Fibroblast of skin of back (primary cell): ENCODE data around the gene FASTKD2. TPM values are rescaled to one million over a fixed set of nuclear protein-coding genes. Genes with fewer than 3 reads are reported as not detected.

Source experiments
- DNase-seq: peaks from one replicate; pipeline ENCODE4 v3.0.0-alpha.2; 2013
- polyA plus RNA-seq, 2 experiments: library from polyadenylated mRNA; unstranded; fragments of 120-200 nt; gene quantifications; one replicate each; pipeline ENCODE4 v1.2.1, GENCODE V29; 2013; ENCODE audit not compliant: insufficient read length in 2 of 2

The FASTKD2 gene
- polyA plus RNA-seq (2013, experiment 1 of 2; ENCODE audit: insufficient read length) = 18.4 TPM
- polyA plus RNA-seq (2013, experiment 2 of 2; ENCODE audit: insufficient read length) = 14.5 TPM

DNA sequence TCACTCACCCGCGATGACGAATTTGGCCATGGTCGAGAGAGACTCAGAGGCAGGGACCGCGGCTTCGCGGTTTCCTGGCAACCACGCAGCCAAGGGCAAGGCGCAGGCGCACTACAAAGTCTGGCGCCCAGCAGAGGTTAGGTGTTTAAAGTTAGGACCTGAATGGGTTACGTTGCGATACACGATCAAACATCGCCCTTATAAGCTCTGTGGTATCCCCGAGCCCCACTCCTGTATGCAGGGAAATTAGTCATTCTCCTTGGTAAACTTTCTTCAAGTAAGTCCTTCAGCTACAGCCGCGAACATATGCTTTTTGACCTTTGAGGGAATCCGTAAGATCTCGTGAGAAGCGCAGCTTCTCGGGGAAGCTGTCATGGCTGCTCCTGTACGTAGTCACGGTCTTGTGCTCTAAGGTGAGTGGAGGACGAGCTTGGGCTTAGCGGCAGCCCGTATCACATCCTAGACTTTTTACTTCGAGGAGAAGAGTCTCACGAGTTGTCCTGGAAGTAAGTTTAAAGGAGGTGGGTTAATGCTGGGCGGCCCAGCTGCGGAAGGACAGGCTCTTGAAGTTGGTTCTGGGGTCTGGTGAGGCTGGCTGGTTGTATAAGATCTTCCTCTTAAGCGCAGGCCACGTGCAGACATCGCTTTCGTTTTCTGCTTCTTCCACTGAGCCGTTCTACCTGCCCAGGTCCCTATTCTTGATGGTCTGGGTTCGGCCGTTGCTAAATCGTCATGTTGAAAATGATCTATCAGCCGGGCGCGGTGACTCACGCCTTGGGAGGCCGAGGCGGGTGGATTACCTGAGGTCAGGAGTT, at the start of gene FASTKD2, which contains the start of gene MDH1B:
Gene FASTKD2, plus strand, starts transcription at position 365 of the 815 bp plus-strand sequence. CDS start 1,088 bp downstream, outside the sequence.
Gene MDH1B, minus strand, starts transcription at position 87 of the 815 bp plus-strand sequence. Its CDS starts 57 bp downstream, at position 30.
- DNase-seq = peak; percentile 96

DNA sequence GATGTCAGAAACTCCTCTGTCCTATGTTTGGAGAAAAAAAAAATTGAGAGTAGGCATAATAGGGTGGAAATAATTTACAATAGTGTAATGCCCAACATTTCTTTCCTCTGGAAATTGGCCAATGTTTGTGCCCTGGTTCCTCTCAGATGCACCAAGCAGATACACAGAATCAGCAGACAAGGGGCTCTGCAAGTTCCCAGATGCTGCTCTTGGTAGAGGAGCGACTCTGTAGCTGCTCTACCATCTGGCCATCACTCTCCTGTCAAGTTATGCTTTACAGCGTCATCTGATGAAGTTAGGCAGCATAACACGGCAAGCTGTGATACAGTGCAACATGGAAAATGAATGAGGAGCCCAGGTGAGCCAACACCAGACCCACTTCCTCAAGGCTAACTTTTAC, 48.8 kb upstream of the FASTKD2 start:
- DNase-seq = no peak

DNA sequence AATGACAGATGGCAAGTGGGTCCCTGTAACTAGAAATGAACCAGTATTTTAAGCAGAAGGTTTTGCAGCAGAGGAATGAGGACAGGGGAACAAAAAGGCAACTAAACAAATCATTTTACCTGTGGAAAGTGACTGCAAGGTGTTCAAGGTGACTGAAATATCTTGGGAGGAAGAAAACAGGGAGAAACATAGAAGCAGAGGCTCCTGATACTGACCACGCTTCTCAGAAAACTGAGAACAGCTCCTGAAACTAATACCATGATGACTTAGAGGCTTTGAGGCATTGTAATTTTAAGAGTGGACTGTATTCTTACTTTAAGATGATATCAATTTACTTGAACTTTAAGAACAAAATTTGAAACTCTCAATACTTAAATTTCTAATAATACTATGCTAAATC, 47.1 kb upstream of the FASTKD2 start, which contains the start of gene DYTN:
Gene DYTN, minus strand, starts transcription at position 101 of the 400 bp plus-strand sequence. CDS start 117 bp downstream, outside the sequence.
- no peak for DNase-seq

DNA sequence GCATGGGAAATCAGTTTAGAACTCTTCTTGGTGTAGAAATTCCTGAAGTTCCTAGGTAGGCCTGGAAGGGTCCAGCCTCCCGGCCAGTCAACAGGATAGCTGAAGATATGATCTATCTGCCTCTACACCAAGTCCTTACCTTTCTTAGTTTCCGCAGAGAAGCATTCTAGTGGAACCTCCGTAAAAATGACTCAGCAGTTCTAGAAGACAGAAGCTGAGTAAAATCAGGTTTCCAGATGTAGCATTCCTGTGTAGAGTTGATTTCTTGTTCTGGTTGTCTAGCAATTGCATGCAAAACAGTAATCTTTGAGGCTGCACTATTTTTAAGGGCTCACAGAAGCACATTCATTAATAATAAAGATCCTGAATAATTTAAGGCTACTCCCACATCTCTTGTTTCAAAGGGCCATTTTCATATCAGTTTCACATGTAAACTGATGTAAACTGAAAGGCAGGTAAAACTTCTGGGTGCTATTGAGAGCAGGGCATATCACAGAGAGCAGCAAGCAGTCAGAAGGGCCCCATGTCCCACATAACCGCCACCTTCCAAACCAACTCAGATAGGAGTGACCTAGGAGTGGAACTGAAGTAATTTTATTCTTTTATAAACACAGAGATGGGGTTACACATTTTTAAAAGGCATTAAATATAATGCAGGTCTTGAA, 44.0 kb upstream of the FASTKD2 start:
- DNase-seq = no peak

DNA sequence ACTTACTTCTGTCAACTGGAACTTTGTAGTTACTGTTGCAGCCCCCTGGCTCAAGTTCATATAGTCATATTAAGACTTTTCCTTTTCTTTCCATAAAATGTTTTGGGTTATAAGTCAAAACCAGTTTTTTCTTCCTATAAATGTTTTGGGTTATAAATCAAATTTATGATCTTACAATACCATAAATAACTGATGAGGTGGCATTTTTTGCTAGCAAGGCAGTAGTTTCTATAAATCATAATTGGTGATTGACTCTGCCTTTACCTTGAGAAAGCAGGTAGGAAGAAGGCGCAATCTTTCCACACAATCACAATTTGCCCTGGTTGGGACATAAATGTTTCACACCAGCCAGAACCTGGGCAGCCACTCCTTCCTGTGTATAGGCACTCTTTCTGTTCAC, 42.1 kb upstream of the FASTKD2 start:
- DNase-seq = no peak

DNA sequence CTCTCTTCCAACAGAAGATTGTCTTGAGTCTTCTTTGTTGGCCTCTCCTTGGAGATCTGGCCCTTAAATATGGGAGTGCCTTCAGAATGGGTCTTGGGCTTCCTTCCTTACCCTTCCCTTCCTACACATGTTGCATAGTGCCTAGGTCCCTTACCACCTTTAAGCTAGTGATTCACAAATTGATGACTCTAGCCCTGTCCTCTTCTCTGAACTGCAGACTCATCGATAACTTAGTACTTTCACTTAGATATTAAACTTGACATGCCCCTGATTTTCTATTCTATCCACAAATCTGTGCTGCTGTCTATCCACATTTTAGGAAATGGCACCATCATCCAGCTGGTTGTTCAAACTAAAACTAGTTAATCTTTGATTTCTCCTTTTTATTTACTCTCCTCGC, 38.1 kb upstream of the FASTKD2 start:
- no peak for DNase-seq

DNA sequence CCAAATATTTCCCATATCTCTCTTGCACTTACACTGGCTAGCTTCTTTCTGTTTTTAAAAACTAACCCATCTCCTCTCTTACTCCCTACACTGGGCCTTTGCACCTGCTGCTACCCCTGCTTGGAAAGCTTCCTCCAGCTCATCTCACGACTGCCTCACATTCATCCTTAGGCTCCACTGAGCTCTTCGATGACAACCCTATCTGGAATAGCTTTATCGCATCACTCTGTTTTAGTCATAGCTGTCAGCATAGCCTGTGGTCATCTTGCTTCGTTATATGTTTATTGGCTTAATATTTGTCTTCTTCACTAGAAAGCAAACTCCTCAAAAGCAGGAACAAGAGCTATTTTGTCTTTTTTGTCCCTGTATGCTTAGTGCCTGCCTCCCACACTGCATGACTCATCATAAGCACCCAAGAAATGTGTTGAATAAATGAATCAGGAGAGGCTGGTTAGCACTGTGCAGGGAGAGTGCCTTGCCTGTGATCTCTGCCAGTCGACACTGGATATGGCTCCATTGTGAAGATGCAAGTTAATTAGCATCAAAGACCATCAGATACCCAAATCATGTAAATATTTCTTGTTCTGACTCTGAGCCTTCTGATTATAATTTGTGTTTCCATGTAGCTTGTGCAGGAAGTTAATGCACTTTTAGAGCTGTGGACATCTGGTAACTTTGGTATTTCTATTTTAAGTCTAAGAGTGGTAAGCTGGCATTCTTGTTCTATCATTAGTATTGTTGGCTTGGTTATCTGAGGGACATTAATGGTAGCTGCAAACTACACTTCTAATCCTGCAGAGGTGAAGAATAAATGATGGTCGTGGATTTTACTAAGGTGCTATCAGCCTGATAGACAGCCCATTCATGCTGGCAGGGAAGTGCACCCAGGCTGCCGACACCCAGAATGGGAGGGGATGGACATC, 36.9 kb upstream of the FASTKD2 start:
- peak; percentile 3 for DNase-seq

DNA sequence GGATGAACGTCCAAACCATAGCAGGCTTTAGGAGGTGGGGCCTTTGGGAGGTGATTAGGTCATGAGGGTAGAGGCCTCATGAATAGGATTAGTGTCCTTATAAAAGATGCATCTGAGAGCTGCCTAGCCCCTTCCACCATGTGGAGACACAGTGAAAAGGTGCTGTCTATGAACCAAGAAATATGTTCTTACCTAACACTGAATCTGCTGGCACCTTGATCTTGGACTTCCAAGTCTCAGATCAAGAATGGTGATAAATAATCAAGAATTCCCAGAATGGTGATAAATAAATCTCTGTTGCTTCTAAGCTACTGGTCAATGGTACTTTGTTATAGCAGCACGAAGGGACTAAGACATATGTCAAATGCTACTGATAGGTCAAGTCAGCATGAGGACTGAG, 32.1 kb upstream of the FASTKD2 start:
- DNase-seq = no peak

DNA sequence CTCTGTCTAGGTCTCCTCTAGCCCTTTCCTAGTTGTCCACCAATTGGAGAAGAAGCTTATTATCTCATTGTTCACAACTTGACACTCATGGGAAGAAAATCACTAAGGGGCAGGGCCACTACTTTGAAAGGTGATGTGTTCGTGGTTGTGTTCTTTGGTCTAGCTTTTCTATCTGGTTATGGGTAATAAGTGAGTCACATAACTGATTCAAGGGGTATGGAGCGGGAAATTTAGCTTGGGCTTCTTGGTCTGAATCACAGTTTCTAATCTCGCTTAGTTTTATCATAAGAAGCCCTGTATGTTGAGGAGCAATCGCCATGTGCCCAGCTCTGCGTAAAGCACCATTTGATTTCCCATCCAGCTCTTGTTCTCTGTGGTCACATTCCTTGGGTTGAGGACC, 28.5 kb upstream of the FASTKD2 start:
- no peak for DNase-seq

DNA sequence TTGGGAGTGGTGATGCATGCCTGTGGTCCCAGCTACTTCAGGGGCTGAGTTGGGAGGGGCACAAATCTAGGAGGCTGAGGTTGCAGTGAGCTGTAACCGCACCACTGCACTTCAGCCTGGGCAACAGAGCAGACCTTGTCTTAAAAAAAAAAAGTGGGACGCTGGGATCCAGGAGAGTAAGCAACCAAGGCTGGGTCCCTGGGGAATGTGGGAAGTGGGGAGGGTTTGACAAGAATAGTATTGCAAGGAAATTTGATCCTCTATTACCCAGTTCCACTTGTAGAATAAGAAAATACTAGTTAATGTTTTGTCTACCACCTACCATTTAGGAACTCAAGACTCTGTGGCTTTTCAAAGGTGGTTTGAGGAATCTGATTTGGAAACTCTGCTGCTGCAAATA, 26.1 kb upstream of the FASTKD2 start:
- DNase-seq = no peak

DNA sequence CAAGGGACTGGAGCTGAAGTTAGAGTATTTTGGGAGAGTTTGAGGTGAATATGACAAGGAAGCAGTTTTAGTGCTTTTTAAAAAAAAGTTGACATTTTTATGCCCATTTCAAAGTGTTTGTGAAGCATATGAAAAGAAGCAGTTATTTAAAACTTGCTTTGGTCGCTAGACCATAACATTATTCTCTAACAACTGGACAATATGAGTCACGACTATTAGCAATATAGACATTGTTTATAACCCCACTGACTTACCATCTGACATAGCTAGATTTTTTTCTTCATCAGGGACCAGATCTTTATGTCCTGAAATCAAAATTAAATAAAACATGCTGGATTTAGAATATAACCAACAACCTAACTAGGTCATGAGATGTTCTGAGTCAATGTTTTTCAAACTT, 24.6 kb upstream of the FASTKD2 start:
- DNase-seq = no peak

DNA sequence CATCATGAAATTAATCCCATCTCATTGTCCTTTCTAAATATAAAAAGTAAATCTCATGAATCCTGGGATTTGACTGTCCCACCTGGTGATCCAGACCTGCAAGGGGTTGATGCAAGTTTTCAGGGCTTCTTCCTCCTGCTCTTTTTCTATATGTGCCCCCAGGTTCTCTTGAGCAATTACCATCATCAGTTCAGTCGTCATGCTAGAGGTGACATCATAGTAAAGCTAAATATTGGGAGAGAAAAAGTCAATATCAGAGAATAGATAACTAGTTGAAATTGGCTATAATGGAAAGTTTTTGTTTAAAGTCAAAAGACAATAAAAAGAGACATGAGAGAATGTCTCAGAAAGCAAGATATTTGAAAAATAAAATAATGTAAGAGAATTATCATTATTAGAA, 8.6 kb upstream of the FASTKD2 start:
- no peak for DNase-seq

DNA sequence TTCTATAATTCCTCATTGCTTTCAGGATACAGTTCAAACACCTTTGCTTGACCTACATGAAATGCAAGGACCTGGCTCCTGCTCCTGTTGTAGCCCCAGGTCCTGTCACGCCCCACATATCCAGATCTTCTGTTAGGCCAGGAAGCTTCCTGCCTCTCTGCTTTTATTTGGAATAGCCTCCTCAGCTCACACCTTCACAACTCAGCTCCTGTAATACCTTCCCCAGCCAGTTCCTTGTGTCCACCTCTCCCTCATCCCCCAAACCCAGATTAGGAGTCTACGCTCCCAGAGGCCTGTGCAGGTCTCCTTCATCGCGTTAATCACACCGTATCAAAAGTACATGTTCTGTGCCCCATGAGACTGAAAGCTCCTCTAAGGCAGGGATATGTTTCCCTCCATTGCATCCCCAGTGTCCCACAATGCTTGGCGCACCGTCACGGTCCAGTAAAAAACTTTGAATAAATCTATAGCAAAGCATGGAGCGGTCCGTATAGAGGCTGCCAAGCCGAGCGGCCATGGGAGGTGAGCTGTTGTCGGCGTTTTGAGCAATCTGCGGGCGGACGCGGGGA, 649 bp upstream of the FASTKD2 start:
- no peak for DNase-seq

DNA sequence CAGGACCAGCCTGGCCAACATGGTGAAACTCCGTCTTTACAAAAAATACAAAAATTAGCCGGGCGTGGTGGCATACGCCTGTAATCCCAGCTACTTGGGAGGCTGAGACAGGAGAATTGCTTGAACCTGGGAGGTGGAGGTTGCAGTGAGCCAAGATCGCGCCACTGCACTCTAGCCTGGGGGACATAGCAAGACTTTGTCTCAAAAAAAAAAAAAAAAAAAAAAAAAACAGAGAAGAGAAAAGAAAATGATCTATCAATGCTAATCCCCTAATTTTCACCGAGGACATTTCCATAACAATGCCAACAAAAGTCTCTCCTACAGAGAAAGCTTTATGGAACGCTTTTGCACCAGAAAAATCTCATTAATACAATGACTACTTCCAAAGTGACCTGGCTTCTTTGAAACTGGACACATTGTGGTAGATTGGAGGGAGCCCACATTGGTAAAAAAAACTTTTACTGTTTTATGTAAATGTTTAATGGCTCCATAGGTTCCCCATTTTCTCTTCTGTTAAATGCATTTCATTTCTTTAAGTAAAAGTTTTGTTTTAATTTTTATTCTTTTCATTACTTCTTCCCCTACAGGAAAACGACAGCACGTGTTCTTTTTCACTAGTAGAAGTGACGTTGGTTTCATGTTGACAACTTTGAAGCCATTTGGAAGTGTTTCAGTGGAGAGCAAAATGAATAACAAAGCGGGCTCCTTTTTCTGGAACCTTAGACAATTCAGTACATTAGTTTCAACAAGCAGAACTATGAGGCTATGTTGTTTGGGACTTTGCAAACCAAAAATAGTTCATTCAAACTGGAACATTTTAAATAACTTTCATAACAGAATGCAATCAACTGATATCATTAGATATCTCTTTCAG, 888 bp downstream of the FASTKD2 start:
- no peak for DNase-seq

DNA sequence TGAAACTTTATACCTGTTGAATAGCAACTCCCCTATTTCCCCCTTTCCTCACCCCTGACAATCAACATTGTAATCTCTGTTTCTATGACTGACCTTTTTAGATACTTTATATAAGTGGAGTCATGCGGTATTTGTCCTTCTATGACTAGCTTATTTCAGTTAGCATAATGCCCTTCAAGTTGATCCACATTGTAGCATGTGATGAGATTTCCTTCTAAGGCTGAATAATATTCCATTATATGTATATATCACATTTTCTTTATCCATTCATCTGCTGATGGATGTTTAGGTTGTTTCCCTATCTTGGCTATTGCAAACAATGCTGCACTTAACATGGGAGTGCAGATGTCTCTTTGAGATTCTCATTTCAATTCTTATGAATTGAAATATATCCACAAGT, 9.5 kb downstream of the FASTKD2 start:
- no peak for DNase-seq

DNA sequence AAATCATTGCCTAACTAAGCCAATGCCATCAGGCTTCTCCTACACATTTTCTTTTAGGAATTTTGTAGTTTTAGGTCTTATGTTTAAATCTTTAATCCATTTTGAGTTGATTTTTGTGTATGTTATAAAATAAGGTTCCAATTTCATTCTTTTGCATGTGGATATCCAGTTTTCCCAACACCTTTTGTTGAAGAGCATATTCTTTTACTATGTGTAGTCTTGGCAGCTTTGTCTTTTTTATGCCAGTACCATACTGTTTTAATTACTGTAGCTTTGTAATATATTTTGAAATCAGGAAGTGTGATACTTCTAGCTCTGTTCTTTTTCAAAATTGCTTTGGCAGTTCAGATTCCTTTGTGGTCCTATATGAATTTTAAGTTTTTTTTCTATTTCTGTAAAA, 11.0 kb downstream of the FASTKD2 start:
- DNase-seq = no peak

DNA sequence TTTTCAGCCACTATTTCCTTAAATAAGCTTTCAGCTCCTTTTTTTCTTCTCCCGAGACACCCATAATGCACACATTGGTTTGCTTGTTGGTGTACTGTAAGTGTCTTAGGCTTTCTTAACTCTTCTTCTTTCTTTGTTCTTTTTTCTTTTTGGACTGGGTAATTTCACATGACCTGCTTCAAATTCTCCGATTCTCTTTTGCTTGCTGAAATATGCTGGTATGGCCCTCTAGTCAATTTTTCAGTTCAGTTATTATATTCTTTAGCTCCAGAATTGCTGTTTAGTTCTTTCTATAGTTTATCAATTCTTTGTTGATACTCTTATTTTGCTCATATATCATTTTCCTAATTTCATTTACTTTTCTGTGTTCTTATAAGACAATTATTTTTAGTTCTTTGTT, 15.3 kb downstream of the FASTKD2 start:
- no peak for DNase-seq

DNA sequence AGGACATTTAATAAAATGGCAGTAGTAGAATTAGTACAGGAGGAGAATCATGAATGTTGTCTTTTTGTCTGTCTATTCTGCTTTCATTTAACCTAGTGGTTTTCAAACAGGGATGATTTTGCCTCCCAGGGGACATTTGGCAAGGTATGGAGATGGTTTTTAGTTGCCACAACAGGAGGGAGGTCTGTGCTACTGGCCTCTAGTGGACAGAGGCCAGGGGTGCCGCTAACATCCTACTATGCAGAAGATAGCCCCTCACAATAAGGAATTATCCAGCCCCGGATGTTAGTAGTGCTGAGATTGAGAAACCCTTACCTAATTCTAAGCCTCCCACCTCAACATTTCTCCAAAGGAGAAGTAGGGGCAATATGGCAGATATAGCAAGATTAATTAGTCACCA, 18.3 kb downstream of the FASTKD2 start:
- peak; percentile 10 for DNase-seq

DNA sequence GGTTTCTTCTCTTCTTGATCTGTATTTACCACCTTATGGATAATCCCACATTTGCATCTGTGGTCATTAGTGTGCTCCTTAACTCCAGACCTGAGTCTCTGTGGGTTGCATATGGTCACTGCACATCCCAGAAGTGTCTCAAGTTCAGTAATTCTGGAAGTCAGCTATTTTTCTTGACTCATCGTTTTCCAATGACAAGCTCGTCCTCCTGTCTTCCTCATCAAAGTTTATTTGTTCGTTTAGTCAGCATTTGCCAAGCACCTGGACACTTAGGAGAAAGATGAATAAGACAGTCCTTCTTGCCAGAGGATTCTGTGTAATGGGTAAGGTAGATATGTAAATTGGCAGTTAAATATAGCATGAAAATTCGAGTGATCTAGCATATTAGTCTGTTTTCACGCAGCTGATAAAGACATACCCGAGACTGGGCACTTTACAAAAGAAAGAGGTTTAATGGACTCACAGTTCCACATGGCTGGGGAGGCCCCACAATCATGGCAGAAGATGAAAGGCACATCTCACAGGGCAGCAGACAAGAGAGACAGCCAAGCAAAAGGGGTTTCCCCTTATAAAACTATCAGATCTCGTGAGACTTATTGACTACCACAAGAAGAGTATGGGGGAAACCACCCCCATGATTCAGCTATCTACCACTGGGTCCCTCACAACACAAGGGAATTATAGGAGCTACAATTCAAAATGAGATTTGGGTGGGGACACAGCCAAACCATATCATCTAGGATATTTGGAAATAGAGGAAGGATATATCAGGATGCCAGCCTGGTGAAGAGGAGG, 19.4 kb downstream of the FASTKD2 start:
- no peak for DNase-seq

DNA sequence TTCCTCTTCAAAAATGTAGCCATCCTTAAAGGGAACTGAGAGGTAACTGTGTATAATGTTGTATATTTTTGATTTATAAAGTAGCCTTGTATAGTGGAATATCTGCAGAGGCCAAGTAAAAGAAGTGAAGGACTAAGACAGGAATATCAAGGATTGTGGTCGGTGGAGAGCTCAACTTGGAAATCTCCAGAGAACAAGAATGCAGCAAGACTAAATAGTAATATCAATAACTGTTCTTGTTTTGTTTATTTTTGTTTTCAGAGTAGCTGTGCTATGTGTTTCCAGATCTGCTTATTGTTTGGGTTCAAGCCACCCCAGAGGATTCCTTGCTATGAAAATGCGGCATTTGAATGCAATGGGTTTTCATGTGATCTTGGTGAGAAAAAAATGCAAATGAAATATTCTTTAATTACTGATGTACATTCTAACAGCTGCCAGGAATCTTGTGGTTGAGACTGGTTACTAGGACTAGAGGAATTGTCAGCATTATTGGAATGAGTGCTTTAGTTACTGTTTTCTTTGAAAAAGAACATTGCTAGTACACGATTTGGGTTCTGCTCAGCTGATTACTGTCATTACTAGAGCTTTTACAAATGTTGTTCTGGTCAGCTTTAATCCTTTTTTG, 25.0 kb downstream of the FASTKD2 start:
- DNase-seq = peak; percentile 32
